GM08714 (cell line): ENCODE results near the gene LRP1.

ENCODE experiments used
- H3K4me3 ChIP-seq: fragments of 200-500 bp; sonication (Bioruptor generic); 2 replicates; pipeline ENCODE4 v1.5.1; 2014; ENCODE audit warnings: mild to moderate bottlenecking, low read length, inconsistent platforms
- ZNF274 ChIP-seq: IDR thresholded peaks from 2 replicates; pipeline ENCODE4 v1.6.1; 2012; ENCODE audit warnings: mild to moderate bottlenecking, low read depth, low read length

The LRP1 gene

DNA sequence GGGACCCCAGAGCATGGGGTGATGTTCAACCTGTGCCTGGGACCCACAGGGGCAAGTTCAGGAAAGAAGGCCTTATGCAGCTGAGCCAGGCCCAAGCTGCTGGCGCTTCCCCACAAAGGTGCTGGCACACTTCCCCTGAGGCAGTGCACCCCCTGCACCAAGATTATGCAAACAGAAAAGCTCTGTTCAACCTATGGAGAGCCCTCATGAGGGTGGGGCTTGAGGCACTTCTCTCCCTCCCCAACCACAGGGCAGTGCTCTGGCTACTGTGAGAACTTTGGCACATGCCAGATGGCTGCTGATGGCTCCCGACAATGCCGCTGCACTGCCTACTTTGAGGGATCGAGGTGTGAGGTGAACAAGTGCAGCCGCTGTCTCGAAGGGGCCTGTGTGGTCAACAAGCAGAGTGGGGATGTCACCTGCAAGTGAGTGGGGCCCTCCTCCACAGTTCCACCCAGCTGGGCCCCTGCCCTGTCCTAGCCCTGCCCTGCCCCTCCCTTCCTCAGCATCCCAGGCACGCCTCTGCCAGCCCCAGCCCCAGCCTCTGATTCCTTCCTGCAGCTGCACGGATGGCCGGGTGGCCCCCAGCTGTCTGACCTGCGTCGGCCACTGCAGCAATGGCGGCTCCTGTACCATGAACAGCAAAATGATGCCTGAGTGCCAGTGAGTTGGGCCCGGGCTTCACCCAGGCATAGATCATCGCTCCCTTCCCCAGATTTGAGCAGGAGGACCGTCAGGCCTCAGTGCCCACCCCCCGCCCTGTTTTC is 82.8 kb downstream of the LRP1 start:
- no peak overlapping the region for H3K4me3 ChIP-seq
- no peak for TF ChIP-seq ZNF274

DNA sequence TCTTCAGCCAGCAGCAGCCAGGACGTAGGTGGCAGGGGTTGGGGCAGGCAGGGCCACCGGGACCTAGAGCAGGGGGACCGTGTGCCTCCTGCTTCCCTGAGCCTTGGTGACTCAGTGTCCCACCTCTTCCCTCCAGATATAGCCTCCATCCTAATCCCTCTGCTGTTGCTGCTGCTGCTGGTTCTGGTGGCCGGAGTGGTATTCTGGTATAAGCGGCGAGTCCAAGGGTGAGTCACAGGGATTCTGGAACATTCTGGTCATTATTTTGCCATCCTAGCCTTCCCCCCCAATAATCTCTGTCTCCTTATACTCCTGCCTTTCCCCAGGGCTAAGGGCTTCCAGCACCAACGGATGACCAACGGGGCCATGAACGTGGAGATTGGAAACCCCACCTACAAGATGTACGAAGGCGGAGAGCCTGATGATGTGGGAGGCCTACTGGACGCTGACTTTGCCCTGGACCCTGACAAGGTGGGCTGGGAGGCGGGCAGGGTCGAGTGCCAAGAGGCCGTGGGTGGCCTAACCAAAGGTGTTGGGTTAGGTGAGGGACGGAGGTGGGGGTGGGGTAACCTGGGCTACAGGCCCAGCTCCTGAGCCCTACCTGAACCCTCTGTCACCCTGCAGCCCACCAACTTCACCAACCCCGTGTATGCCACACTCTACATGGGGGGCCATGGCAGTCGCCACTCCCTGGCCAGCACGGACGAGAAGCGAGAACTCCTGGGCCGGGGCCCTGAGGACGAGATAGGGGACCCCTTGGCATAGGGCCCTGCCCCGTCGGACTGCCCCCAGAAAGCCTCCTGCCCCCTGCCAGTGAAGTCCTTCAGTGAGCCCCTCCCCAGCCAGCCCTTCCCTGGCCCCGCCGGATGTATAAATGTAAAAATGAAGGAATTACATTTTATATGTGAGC is 83.8 kb downstream of the LRP1 start:
- no peak for TF ChIP-seq ZNF274
- no peak overlapping the region for H3K4me3 ChIP-seq

GRCh38 chr12:57212701-57213057 is 84.4 kb downstream of the LRP1 start:
- H3K4me3 ChIP-seq: no peak overlapping the region
- TF ChIP-seq ZNF274: no peak

- no peak overlapping the region for H3K4me3 ChIP-seq
- no peak for TF ChIP-seq ZNF274
These were observed 84.9 kb downstream of the LRP1 start for GRCh38 chr12:57213058-57213715.

GRCh38 chr12:57213763-57214397 is 85.6 kb downstream of the LRP1 start:
- TF ChIP-seq ZNF274: no peak
- no peak overlapping the region for H3K4me3 ChIP-seq

GRCh38 chr12:57214398-57214781 is 86.1 kb downstream of the LRP1 start:
- TF ChIP-seq ZNF274: no peak
- H3K4me3 ChIP-seq: no peak overlapping the region

DNA sequence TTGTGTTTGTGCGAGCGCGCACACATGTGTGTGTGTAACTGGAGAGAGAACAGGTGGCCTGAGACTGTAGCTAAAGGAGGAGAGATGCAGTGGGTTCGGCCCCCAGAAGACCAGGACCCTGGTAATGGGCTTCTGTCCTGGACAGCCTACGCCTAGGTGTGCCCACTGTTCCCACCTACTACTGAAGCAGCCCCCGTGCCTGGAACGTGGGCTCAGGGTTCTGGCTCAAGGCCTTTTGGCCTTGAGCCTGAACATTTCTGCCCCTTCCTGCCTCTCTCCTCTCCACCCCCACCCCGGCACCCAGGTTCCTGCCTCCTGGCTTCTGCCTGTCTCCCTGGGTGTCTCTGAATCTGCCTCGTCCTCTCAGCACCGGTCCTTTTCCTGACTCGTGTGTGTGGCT is 86.8 kb downstream of the LRP1 start:
- TF ChIP-seq ZNF274: no peak

GRCh38 chr12:57215668-57216013 is 87.4 kb downstream of the LRP1 start:
- no peak for TF ChIP-seq ZNF274
- H3K4me3 ChIP-seq: no peak overlapping the region; the same call in 1 of the 2 replicates

More for the DNA sequence above, 86.8 kb downstream of the LRP1 start:
- no peak overlapping the region for H3K4me3 ChIP-seq

DNA sequence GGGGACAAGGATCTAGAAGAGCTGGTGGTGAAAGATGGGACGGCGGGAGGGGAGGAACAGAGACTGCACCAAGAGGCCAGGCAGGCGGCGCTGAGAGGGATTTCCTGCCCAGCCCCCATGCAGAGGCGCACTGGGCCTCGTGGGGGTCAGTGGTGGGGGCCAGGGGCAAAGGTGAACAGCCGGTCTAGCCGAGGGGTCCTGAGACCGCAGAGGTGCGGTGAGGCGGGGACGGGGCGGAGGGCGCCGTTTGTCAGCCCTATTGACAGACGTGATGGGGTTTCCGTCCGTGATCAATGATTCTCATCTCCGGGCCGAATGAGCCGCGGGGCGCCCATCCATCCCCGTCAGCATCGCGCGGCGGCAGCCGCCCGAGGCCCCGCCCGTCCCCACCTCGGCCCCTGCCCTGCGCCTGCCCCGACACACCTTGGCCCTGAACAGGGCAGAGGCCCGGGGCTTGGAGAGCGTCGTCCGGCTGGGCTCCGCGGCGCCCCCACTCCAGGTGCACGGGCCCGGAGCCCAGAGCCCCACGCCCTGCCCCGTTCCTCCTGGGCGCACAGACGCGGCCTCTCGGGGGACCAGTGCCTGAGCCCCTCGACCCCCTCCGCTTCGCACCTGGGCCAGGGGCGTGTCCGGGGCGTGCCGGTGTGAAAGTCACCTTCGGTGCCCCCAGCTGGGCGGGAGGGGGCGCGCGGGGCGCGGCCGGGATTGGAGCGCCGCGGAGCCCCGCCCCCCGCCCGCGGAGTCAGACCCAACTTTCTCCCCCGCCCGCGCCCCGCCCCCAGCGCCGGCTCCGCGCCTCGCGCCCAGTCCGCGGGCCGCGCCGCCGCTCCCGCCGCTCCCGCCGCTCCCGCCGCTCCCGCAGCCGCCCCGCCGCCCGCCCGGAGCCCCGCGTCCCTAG is 88.0 kb downstream of the LRP1 start, which contains the start of gene NXPH4:
TSS of gene NXPH4 (plus strand) at position 781 of the 898 bp plus-strand sequence. CDS start 176 bp downstream, outside the sequence.
- H3K4me3 ChIP-seq: peak within 1 kb of the TSS; percentile 35; the same call in 1 of the 2 replicates
- TF ChIP-seq ZNF274: no peak

GRCh38 chr12:57216921-57217879 is 88.9 kb downstream of the LRP1 start:
- no peak for TF ChIP-seq ZNF274
- peak overlapping the region; percentile 35; the same call in 1 of the 2 replicates for H3K4me3 ChIP-seq

DNA sequence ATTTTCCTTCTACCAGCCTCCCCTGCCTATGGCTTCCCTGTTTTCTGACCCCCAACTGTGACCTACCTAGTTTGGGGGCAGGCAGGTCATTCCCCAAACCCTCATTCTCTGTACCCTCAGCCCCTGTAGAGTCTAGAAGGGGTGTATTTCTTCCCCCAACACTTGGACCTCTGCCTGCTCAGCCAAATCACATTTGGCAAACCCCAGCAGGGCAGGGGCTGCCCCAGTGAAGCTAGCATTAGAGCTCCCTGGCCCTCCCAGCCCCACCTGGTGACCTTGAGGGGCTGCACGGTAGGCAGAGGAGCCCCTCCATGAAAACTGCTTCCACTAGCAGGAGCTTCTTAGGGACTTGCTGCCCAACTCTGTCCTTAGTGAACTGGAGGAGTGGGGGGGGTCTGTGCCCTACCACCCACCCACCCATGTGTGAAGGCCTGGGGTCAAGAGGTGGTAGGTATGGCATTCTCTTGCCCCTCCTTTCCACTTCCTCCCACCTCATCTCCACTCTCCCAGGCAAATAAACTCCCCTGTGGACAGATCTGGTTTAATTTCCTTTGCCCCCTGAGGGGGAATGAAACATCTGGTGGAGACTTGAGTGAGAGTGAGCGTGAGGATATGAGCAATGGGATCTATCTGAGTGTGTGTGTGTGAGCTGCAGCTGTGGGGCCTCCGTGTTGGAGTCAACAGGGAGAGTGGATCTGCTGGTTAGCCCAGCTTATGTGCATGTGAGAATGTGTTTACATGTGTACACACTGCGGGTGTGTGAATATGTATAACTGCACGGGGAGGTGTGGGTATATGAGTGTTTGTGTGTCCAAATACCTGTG is 90.0 kb downstream of the LRP1 start:
- H3K4me3 ChIP-seq: no peak overlapping the region
- TF ChIP-seq ZNF274: no peak
